Heart left ventricle (tissue), 16 donors: Measurements from ENCODE around the gene LRRC15. TPM values are rescaled to one million over a fixed set of nuclear protein-coding genes. Genes with fewer than 3 reads are reported as not detected.

ENCODE experiments used
- ATAC-seq, 4 donors: fragments of 200-7000 bp; cut with Tn5 transposase; one replicate each; pipeline ENCODE4 v1.9.1; 2020 to 2022; ENCODE audit warnings: moderate library complexity in 4 of 4, mild to moderate bottlenecking in 3 of 4, moderate number of reproducible peaks in 1 of 4
- DNase-seq, 5 donors: peaks; one replicate each; pipeline ENCODE4 v3.0.0-alpha.2; 2020
- H3K27ac ChIP-seq, 12 donors: fragments of 200-600 bp; sonication (generic) in 4 of 12; one replicate each; pipeline versions ENCODE4 v1.5.0 to v1.8.0; 2016 to 2022; ENCODE audit warnings: mild to moderate bottlenecking in 2 of 12
- H3K27me3 ChIP-seq, 9 donors: fragments of 200-600 bp; sonication (generic) in 2 of 9; one replicate each; pipeline versions ENCODE4 v1.5.1 to v1.8.0; 2016 to 2022; ENCODE audit warnings: mild to moderate bottlenecking in 3 of 9
- H3K36me3 ChIP-seq, 9 donors: fragments of 200-600 bp; sonication (generic) in 2 of 9; one replicate each; pipeline versions ENCODE4 v1.5.0 to v1.8.0; 2018 to 2022; ENCODE audit warnings: mild to moderate bottlenecking in 2 of 9
- H3K4me1 ChIP-seq, 12 donors: fragments of 200-600 bp; sonication (generic) in 4 of 12; one replicate each; pipeline versions ENCODE4 v1.5.0 to v1.8.0; 2016 to 2022; ENCODE audit warnings: mild to moderate bottlenecking in 3 of 12
- H3K4me3 ChIP-seq, 12 donors: fragments of 200-600 bp; sonication (generic) in 4 of 12; one replicate each; pipeline versions ENCODE4 v1.5.0 to v1.8.0; 2017 to 2022; ENCODE audit warnings: mild to moderate bottlenecking in 9 of 12, moderate library complexity in 4 of 12
- H3K9me3 ChIP-seq, 12 donors: fragments of 200-600 bp; sonication (generic) in 4 of 12; one replicate each; pipeline versions ENCODE4 v1.5.0 to v1.8.0; 2016 to 2022; ENCODE audit warnings: mild to moderate bottlenecking in 1 of 12
- POLR2A ChIP-seq, 2 donors: fragments of 450-650 bp; IDR thresholded peaks; one replicate each; pipeline ENCODE4 v1.6.1; 2017; ENCODE audit warnings: antibody characterized with exemption in 2 of 2, mild to moderate bottlenecking in 2 of 2, moderate library complexity in 2 of 2
- WGBS, 4 donors: extraction: QIAGEN DNeasy Blood & Tissue Kit in 2 of 4; methylation state at CpG; one replicate each; pipeline versions ENCODE4 v1.1.5 to v1.1.7; 2013 to 2018; 5-methylcytosine and 5-hydroxymethylcytosine counted together
- intact Hi-C, 10 donors: fragments of 100-400 bp; cut with DNase I; formaldehyde crosslinking; loops; one replicate each; pipeline versions ENCODE4 v1.11.1 to v1.14.2; 2022
- polyA plus RNA-seq, 2 donors: library from polyadenylated mRNA; stranded (reverse); fragments of 200-250 nt; gene quantifications; one replicate each; pipeline ENCODE4 v1.2.3, GENCODE V29; 2013
- total RNA-seq, 9 donors: library from RNA; depleted of rRNA in 2 of 9; stranded (reverse); fragments of >200 nt in 2 of 9; fragmentation: NEBNext Ultra II Directional in 3 of 9; extraction: Animal tissue kit (Norgen Biotek cat#: 25700) in 3 of 9; gene quantifications; one replicate each; pipeline versions ENCODE4 v1.1.0 to v1.2.4, GENCODE V29; 2016 to 2023
- TF ChIP-seq, protein P1 (sequence below), 12 donors: fragments of 200-600 bp; sonication (generic) in 4 of 12; IDR thresholded peaks; one replicate each; pipeline versions ENCODE4 v1.5.0 to v1.8.0; 2018 to 2022; ENCODE audit warnings: antibody characterized with exemption in 12 of 12, mild to moderate bottlenecking in 5 of 12
- donor health status: ischemic (EF 13 %, LVEDD 7.1; RV severe dilation, severe dysfunction).
- donor health status: healthy with polysubstance abuse.
- donor health status: DM: no; HTN: yes; CAD: no.
- donor health status: DM: no; HTN: no; CAD: no.
- donor health status: ischemic (EF 25% LVEDD 6.9; RV normal size, moderate dysfunction).
- donor health status: ischemic (EF 25% LVEDD 5.7; RV mildly dilated, moderate dysfunction).
- donor health status: healthy.
- donor health status: DM: yes; HTN: yes; CAD: no.
- donor health status: ischemic (EF 35%, LVEDD 5.7; RV mildly dilated, moderate dysfunction).
- donor health status: nonischemic (EF 11% LVEDD 7.7; RV severe dilation, severe dysfunction).
- donor health status: DM: yes; HTN: yes; CAD: no.
- donor health status: PGD.
- donor health status: ischemic (EF 29% LVEDD 5.4; RV normal size, mild dysfunction).
- donor health status: nonischemic (EF 23%, LVEDD 6.1; RV moderate dilation, normal function).

The LRRC15 gene
- total and polyA plus RNA-seq, 11 donors = 0.04 to 1.9 (median 0.12) TPM; not detected in 1

DNA sequence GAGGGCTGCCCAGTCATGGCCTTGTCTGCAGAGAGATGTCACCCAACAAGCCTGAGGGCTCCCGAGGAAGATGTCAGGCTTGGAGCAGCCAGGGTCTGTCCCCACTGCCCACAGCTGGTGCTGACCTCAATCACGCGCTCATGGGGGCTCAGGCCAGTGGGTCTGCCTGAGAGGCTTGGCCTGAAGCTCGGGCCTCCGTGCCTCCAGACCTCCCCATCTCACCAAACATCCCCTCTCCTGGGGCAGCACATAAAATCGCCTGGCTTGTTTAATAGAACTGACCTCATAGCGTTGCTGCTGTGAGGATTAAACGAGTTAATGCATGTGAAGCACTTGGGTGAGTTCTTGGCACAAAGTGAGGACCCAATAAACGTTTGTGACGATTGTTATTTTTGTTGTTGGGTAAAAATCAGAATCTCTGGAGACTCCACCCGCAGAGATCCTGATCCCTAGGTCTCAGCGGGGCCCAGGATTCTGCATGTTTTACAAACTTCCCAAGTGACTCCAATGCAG is 3.5 kb downstream of the LRRC15 start:
- WGBS, 4 donors = 81 to 94% (median 88%) methylated on average over 12 of the region's 12 CpGs
- H3K9me3 ChIP-seq = no peaks in the 10 kb centered on the region

DNA sequence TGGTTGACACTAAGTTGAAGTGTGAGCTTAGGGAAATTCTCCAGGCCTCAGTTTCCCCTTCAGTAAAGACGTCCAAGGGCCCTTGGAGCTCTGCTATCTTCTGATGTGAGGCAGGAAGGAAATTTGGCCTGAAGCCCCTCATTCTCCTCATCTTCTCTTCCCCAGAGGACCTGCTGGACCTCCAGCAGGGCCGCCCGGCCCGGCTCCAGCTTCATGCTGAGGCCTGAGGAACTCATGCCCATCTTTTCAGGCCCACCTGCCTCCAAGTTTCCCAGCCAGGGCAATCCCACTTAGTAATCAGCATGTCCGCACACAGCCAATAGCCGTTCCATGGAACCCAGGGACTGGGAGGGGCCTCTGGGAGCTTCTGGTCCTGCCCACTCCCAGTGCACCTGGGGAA is 4.0 kb downstream of the LRRC15 start:
- H3K27me3 ChIP-seq = peaks cover 0 to 11% (median 0%) of the 10 kb centered on the region in 9 donors
- no peaks in the 10 kb centered on the region for H3K9me3 ChIP-seq
- H3K4me3 ChIP-seq = no peak overlapping the region
- ATAC-seq (no peak), DNase-seq (no peak)
- H3K4me1 ChIP-seq = peaks cover 0 to 24% (median 9%) of the 10 kb centered on the region in 12 donors
- no peaks in the 10 kb centered on the region for H3K36me3 ChIP-seq
- whole genome bisulfite sequencing, 4 donors = 79 to 93% (median 92%) methylated on average over 4 to 6 of the region's 6 CpGs
- TF ChIP-seq POLR2A (IDR thresholded peaks at IDR 0.05) = no peak
- TF ChIP-seq, protein P1, sequence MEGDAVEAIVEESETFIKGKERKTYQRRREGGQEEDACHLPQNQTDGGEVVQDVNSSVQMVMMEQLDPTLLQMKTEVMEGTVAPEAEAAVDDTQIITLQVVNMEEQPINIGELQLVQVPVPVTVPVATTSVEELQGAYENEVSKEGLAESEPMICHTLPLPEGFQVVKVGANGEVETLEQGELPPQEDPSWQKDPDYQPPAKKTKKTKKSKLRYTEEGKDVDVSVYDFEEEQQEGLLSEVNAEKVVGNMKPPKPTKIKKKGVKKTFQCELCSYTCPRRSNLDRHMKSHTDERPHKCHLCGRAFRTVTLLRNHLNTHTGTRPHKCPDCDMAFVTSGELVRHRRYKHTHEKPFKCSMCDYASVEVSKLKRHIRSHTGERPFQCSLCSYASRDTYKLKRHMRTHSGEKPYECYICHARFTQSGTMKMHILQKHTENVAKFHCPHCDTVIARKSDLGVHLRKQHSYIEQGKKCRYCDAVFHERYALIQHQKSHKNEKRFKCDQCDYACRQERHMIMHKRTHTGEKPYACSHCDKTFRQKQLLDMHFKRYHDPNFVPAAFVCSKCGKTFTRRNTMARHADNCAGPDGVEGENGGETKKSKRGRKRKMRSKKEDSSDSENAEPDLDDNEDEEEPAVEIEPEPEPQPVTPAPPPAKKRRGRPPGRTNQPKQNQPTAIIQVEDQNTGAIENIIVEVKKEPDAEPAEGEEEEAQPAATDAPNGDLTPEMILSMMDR (IDR thresholded peaks at IDR 0.05) = no peak
- intact Hi-C loops = no loop called here
- no peak overlapping the region for H3K27ac ChIP-seq

More for the DNA sequence above, 3.5 kb downstream of the LRRC15 start:
- DNase-seq (no peak), ATAC-seq (no peak)
- Histone ChIP-seq H3K27me3 (peaks cover 0 to 14% (median 0%) of the 10 kb centered on the region in 9 donors), H3K4me1 (peaks cover 0 to 24% (median 9%) of the 10 kb centered on the region in 12 donors), H3K36me3 (no peaks in the 10 kb centered on the region), H3K27ac (no peak overlapping the region), H3K4me3 (no peak overlapping the region)
- no peak for TF ChIP-seq POLR2A (IDR thresholded peaks at IDR 0.05)
- TF ChIP-seq, protein P1 (IDR thresholded peaks at IDR 0.05) = no peak
- intact Hi-C loops = no loop called here

DNA sequence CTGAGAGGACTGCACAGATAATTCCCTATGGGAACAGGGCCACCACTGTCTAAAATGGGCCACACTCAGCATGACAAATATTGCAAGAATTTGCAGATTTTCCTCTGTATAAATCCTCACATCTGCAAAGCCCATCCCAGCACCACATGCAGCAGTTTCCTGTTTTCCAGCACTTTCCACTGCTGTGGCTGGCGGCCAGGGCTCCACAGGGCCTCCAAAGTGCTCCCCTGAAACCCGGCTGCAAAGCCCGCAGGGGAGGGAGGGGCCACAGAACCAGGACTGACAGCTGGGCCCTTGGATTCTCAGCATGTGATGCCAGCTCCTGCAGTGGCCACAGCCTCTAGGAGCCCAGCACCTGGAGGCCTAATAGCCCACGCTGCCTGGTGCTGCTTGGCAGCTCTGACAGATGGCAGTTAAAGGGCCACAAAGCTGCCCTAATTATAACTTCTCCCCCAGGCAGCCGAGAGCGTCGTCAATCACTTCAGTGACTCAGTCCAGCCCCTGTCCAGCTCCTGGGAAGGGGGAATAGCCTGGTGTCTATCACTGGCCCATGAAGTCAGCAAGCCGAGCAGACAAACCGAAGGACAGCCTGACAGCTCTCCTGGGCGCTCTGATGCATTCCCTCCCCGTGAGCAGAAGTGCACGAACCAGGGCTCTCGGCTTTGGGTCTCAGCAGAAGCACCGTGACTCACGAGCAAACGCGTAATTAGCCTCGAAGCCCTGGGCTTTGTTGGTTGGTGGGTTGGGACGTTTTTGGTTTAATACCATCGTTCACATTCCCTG is 4.7 kb downstream of the LRRC15 start:
- Histone ChIP-seq H3K9me3 (no peaks in the 10 kb centered on the region), H3K27ac (no peak overlapping the region), H3K36me3 (no peaks in the 10 kb centered on the region), H3K4me1 (peaks cover 0 to 24% (median 9%) of the 10 kb centered on the region in 12 donors), H3K4me3 (no peak overlapping the region), H3K27me3 (peaks cover 0 to 8% (median 0%) of the 10 kb centered on the region in 9 donors)
- DNase-seq (peak in 2 of 5 donors; percentile 27 to 39), ATAC-seq (peak; percentile 15 to 52 (median 32))
- intact Hi-C loops = no loop called here
- TF ChIP-seq, protein P1 (IDR thresholded peaks at IDR 0.05) = no peak
- TF ChIP-seq POLR2A (IDR thresholded peaks at IDR 0.05) = no peak
- 43 to 71% (median 65%) methylated on average over 16 to 20 of the region's 20 CpGs for WGBS, 4 donors

DNA sequence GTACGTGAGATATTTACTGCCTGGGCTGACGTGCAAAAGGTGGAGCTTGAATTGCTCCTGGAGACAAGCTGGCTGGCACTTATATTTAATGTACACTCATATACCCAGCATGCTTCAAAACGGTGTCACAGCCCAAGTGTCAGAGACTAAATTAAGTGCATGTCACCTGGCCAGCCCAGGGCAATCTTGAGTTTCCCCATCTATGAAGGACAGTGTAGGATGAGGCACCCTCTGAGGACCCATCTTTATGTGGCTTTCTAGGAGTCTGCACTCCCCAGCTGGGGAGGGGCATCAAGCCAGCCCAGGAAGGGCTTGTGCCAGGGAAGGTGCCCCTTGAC is 5.3 kb downstream of the LRRC15 start:
- ATAC-seq = no peak
- H3K4me1 ChIP-seq = peaks cover 0 to 20% (median 9%) of the 10 kb centered on the region in 12 donors

More for the DNA sequence above, 5.3 kb downstream of the LRRC15 start:
- Histone ChIP-seq H3K9me3 (no peaks in the 10 kb centered on the region), H3K36me3 (no peaks in the 10 kb centered on the region), H3K27ac (no peak overlapping the region), H3K4me3 (no peak overlapping the region), H3K27me3 (peaks cover 0 to 5% (median 0%) of the 10 kb centered on the region in 9 donors)
- no peak for DNase-seq
- TF ChIP-seq POLR2A (IDR thresholded peaks at IDR 0.05) = no peak
- TF ChIP-seq, protein P1 (IDR thresholded peaks at IDR 0.05) = no peak
- intact Hi-C loops = no loop called here
- 56 to 80% (median 77%) methylated on average over 3 of the region's 3 CpGs for WGBS, 4 donors
